Esophagus muscularis mucosa (tissue), 4 donors: ENCODE results near the gene ZNF469.

Source experiments
- CTCF ChIP-seq, 3 experiments: fragments of 200-600 bp in 2 of 3; fragments of 450-650 bp in 1 of 3; sonication (generic) in 2 of 3; IDR thresholded peaks; one replicate each; pipeline ENCODE4 v1.5.1; 2017 to 2019; ENCODE audit warnings: antibody characterized with exemption in 3 of 3, mild to moderate bottlenecking in 2 of 3, moderate library complexity in 1 of 3
- EP300 ChIP-seq: sonication (generic); formaldehyde crosslinking; IDR thresholded peaks from one replicate; pipeline ENCODE4 v1.6.1; 2017; ENCODE audit warnings: antibody characterized with exemption
- POLR2A ChIP-seq: fragments of 450-650 bp; IDR thresholded peaks from one replicate; pipeline ENCODE4 v1.6.1; 2017; ENCODE audit warnings: antibody characterized with exemption, moderate library complexity, mild to moderate bottlenecking, low read depth
- POLR2AphosphoS5 ChIP-seq, 2 donors: sonication (generic); formaldehyde crosslinking; IDR thresholded peaks; one replicate each; pipeline ENCODE4 v1.6.1; 2017; ENCODE audit warnings: antibody characterized with exemption in 2 of 2

- no peak for TF ChIP-seq CTCF (IDR thresholded peaks at IDR 0.05)
- no peak for TF ChIP-seq EP300
- TF ChIP-seq POLR2A, result no peak
- TF ChIP-seq POLR2AphosphoS5 (IDR thresholded peaks at IDR 0.05), result no peak
Observed at GRCh38 chr16:88340755-88341150, 42.0 kb upstream of the ZNF469 start.
